Middle frontal gyrus (tissue), 1 donor: ENCODE results near the gene RADIL.
"Not testable (repeated sequence)": the region's sequence is repeated elsewhere in the genome, so short reads cannot be mapped to it uniquely, and the experiment has no call there.

ENCODE experiments used
- DNase-seq: peaks from one replicate; pipeline ENCODE4 v3.0.0-alpha.2; 2015; ENCODE audit warnings: low spot score; ENCODE audit errors: extremely low spot score

The RADIL gene

DNA sequence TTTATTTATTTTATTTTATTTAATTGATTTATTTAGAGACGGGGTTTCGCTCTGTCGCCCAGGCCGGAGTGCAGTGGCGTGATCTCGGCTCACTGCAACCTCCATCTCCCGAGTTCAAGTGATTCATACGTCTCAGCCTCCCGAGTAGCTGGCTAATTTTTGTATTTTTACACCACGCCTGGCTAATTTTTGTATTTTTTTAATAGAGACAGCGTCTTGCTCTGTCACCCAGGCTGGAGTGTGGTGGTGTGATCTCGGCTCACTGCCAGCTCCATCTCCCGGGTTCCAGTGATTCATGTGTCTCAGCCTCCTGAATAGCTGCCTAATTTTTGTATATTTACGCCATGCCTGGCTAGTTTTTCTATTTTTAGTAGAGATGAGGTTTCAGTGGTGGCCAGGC, 73.8 kb downstream of the RADIL start:
- no peak for DNase-seq

DNA sequence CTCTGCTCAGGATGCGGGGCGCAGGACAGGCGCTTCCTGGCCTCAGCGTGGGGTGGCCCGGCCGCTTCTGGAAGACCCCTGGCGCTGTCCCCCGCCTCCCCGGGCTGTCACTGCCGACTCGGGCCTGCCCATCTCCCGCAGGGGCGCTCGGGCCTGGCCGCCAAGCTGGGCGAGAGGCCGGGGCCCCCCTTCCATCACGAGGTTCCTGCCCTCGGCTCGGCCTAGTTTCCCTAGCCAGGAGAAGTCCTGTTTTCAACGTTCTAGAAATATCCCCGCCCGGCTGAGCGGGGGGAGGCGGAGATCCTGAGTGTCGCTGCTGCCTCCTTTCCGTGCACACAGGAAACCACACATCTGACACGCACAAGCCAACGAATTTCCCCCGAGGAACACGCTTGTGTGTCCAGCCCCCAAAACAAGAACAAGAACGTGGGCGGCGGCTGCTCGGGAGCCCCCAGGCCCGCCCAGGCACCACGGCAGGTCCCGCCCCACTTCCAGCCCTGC, 74.4 kb downstream of the RADIL start:
- DNase-seq: no peak

DNA sequence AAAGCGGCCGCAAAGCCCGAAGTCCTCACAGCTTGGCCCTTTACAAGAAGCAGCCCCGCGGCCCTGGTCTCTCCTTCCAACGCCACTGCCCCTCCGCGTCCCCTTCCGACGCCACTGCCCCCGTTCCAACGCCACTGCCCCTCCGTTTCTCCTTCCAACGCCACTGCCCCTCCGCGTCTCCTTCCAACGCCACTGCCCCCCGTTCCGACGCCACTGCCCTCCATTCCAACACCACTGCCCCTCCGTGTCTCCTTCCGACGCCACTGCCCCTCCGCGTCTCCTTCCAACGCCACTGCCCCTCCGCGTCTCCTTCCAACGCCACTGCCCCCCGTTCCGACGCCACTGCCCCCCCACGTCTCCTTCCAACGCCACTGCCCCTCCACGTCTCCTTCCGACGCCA, 75.0 kb downstream of the RADIL start:
- no peak for DNase-seq

DNA sequence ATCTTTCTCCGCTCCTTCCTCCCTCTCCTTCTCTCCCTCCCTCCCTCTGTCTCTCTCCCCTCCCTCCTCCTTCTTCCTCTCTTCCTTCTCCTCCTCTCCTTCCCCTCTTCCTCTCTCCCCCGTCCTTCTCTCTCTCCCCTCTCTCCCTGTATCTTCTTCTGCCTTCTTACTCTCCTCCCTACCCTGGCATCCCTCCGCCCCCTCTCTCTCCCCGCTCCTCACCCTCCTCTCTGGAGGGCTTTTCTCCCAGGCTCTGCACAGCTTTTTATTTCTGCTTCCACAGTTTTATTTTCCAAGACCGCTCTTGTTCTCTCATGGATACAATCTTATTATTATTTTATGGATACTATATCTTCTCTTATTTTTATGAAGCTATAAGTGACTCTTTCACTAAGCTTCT, 75.5 kb downstream of the RADIL start:
- no peak for DNase-seq

DNA sequence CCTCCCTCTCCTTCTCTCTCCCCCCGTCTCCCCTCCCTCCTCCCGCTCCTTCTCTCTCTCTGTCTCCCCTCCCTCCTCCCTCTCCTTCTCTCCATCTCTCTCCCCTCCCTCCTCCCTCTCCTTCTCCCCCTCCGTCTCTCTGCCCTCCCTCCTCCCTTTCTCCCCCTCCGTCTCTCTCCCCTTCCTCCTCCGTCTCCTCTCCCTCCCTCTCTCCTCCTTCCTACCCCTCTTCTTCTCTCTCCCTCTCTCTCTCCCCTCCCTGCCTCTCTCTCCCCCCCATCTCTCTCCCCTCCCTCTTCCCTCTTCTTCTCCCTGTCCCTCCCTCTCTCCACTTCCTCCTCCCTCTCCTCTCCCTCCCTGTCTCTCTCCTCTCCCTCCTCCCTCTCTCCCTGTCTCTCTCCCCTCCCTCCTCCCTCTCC, 75.9 kb downstream of the RADIL start:
- DNase-seq: no peak

DNA sequence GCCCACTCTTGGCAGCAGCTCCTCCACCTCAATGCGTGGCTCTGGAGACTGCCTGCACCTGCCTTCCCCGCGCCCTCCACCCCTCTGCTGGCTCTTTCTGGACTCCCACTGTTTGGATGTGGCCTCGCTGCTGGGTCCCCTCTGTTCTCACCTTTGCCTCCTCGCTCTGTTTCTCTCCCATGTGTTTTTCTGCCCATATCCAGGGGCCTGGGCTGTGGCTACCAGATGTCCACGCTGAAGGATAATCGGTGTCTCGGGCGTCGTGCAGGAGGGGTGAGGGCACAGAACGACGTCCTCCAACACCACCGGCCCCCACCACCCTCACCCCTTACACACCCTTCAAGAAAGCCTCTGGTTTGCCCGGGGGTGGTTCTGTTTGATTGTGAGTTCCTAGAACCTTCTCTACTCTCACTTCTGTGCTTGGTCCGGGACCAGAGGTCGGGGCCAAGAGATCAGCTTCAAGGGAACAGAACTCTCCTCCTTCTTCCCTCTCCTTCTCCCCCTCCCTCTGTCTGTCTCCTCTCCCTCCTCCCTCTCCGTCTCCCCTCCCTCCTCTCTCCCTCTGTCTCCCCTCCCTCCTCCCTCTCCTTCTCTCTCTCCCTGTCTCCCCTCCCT, 76.4 kb downstream of the RADIL start:
- no peak for DNase-seq

DNA sequence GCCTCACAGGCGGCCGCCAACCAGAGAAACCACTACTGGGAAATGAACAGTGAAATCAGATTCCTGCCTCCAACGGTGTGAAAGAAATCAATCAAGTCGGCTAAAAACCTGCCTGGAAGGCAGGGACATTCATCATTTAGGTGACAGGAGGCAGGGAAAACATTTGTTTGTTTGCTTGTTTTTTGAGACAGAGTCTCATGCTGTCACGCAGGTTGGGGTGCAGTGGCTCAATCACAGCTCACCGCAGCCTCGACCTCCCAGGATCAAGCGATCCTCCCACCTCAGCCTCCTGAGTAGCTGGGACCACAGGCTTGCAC, 77.6 kb downstream of the RADIL start:
- DNase-seq: no peak

DNA sequence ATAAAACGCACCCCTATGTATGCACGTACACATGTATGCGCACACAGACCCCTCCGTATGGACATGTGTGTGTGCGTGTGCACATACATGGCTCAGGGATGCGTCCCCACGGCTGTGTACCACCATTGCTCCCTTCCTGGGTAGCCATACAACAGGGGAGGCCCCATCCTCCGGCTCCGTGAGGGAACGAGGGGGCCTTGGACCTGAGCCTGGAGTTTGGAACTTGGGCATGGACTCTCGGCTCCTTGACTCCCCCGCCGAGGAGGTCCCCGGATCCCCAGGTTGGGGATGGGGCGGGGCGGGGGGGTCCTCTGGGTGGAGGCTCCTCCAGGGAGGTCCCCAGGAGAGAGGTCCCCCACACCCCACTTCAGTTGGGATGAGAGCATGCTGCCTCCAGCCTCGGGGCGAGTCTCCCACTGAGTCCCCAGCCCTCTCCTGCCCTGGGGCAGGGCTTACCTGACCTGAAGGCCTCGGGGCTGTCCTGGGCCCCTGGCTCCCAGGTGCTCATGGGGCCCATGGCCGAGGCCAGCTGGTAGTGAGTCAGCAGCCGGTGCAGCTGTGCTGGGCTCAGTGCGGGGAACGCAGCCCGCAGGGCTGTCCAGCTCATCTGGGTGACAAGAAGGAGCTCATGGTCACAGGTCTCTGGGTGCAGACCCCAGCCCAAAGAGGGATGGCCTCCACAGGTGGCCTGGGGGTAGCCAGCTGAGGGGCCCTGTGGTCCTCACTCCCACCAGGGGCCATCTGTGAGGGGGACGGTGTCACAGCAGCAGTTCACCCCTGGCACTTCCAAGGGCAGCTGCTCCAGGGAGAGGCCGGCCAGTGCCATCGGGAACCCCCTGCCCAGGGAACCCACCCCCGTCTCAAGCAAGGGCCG, 78.2 kb downstream of the RADIL start:
- DNase-seq: no peak

DNA sequence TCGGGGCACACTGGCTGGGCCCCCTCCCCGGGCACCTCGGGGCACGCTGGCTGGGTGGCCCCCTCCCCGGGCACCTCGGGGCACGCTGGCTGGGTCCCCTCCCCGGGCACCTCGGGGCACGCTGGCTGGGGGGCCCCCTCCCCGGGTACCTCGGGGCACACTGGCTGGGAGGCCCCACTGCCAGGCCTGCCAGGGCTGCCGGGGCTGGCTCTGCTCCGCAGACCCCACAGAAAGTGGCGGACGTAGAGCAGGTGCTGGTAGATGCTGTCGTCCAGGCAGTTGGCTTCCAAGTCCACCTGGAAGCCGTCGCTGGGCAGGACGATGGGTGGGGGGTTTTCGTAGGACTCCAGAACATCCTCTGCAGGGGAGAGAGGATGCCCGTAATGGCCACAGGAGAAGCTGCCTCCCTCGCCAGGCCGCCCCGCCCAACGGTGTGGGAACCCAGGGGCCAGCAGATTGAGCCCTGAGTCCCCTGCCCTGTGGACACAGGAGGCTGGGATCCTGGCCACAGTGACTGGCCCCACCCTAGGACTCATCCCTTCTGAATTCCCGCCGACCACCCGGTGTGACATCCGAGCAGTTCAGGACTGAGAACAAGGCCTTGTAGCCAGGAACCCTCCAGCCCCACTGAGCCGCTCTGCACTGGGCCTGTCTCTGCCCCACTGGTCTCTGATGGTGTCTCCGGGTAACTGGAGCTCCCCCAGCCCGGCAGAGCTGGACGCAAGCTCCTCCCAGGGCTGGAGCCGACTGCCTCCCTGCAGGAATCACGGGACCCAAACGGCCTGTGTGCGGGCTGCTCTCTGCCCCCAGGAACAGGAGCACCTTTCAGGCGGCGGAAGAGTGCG, 79.9 kb downstream of the RADIL start:
- DNase-seq: no peak

DNA sequence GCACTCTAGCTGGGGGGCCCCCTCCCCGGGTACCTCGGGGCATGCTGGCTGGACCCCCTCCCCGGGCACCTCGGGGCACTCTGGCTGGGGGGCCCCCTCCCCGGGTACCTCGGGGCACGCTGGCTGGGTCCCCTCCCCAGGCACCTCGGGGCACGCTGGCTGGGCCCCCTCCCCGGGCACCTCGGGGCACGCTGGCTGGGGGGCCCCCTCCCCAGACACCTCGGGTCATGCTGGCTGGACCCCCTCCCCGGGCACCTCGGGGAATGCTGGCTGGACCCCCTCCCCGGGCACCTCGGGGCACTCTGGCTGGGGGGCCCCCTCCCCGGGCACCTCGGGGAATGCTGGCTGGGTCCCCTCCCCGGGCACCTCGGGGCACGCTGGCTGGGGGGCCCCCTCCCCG, 80.9 kb downstream of the RADIL start:
- DNase-seq: not testable (repeated sequence)

DNA sequence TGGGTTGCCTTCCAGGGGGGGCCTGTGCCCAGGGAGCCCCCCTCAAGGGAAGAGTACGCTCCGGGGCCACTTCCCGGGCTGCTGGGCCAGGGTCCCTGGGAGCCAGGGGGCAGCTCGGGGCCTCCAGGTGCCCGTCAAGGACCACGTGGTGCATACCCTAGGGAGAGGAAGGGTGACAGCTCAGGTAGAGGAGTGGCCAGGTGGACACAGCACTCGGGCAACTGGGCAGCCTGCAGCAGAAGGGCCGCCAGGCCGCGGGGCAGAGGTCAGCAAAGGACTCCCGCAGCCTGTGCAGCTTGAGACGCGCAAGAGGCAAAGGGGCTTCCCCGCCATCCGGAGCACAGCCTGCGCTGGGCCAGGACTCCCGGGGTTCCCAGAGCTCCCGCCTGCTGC, 81.7 kb downstream of the RADIL start:
- DNase-seq: no peak

DNA sequence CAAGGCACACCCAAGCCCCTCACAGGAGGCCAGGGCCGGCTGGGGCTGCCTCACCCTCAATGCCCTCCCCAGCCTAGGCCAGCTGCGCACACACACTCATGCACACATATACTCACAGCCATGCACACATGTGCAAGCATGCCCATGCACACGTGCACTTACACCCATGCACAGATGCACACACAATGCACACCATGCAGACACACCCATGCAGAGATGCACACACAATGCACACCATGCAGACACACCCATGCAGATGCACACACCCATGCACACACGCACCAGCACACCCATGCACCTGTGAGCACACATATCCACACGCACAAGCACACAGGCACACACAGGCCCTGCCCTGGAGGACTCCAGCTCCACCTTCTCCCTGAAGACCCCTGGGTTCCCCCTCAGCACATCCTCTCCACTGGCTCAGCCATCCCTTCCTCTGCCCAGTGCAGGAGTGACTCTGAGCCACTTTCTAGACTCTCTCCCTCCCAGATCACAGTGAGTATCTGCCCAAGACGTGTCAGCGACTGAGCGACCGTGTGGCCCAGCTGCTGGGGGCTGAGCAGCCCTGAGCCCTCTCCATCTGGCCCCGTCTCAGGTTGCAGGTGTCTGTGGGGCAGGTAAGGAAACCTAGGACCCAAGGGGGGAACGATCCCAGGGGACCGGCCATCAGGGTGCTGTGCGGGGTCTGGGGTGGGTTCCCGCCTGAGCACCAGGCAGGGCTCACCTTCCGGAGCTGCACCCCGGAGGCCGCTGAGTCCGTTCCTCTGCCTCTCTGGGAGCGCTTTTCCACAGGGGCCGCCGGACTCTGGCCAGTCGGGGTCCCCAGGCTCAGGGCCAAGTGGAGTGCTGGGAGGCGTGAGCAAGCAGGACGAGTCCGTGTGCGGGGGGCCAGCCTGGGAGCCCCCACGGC, 82.3 kb downstream of the RADIL start:
- no peak for DNase-seq

DNA sequence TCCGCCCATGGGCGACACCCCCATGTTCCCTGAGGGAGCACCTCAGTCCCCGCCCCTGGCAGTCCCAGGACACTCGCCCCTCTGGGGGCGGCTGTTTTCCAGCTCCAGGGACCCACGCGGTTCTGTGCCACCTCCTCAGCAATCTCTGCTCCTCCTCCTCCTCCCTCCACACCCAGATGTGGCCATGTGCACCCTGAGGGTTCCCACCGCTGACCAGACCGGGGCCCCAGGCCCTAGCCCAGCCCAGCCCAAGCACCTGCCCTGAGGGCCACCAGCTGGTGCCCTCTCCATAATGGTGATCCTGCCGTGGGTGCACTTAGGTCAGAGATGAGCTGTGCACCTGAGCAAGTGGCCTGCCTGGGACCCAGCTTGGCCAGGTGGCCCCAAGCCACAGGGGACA, 83.0 kb downstream of the RADIL start:
- no peak for DNase-seq

DNA sequence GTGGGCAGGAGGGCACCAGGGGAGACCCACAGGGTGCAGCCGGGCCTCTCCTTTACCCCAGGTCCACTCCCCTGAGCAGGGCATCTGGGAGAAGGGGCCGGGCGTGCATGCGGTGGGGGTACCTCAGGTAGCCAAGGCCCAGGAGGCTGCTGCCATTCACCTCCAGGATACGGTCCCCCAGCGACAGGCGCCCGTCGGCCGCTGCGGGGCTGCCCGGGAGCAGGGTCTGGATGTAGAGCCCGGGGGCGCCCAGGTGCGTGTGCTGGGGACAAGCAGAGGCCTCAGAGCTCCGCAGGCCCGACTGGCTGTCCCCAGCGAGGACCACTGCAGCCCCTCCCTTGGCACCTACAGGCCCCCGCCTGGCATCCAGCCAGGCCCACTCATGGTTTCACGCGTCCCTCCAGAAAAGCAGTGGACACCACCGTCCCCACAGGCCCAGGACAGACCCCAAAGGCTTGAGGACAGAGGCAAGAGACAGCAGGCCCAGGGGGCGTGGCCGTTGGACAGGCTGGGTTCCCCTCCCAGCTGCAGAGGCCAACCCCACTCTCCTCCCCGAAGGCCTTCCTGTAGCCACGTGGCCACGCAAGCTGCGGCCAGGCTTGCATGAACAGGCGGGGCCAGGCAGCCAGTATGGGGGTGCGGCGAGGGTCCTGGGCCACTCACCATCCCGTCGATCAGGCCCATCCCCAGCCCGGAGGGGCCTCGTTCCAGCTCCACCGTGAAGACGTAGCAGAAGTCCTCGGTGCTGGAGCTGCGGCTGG, 83.8 kb downstream of the RADIL start:
- DNase-seq: no peak

DNA sequence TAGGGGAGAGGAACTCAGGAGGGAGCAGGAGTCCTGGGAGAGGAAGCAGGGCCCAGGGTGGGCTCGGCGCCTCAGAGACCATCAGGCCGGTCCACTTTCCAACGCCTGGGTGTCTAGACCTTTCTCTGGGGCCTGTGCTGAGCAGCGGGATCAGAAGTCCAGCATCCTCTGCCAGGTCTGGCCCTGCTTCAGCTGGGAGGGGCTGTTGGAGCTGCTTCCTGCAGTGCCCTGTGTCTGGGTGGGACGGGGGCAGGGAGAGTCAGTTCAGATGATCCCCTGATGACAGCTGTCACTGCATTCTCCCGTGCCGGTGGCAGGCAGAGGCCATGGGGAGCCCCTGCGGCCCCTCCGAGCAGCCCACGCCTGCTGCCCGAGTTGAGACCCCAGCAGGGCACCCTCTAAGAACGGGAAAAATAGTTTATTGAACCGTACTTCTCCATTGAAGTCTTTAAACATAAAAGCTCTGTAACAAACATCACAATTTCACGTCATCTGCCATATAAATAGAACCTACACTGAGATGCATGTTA, 84.7 kb downstream of the RADIL start:
- no peak for DNase-seq

DNA sequence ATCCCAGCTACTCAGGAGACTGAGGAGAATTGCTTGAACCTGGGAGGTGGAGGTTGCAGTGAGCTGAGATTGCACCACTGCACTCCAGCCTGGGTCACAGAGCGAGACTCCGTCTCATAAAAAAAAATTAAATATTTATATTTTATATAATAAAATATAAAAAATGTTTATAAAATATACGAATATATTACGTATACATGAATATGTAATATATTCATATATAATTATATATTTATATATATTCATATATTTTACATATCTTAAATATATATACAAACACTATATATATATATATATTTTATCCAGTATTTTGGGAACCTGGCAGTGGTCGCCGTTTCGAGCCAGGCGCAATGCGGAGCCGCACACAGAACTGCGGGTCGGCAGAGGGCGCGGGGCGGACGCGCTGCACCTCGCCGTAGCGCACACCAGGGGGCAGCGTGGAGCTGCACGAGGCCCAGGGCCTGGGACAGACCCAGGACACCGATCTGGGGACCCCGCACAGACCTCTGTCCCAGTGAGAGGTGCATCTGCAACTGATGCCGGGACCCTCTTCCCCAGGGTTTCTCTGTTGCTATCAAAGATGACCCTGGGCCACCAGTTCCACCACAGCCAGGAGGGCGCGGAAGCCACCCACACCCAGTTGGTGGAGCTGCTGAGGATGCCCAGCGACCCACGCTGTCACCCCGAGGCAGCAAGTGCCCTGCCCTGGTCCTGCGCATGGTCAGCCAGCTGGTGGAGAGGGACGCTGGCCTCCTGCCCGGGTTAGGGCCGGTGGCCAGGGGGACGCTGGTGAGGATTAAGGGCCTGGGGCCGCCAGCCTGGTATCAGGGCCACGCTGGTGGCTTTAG, 85.4 kb downstream of the RADIL start:
- no peak for DNase-seq

DNA sequence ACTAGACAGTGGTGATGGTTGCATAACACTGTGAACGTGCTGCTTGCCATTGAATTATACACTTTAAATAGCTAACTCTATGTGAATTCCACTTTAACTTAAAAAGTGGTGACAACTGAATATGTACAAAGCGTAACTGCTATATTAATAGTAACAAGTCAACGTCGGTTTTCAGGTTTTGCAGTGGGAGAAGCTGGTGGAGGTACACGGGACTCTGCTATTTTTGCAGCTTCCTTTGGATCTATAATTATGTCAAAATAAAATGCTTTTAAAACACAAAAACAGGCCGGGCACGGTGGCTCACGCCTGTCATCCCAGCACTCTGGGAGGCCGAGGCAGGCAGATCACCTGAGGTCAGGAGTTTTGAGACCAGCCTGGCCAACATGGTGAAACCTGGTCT, 87.1 kb downstream of the RADIL start:
- no peak for DNase-seq

DNA sequence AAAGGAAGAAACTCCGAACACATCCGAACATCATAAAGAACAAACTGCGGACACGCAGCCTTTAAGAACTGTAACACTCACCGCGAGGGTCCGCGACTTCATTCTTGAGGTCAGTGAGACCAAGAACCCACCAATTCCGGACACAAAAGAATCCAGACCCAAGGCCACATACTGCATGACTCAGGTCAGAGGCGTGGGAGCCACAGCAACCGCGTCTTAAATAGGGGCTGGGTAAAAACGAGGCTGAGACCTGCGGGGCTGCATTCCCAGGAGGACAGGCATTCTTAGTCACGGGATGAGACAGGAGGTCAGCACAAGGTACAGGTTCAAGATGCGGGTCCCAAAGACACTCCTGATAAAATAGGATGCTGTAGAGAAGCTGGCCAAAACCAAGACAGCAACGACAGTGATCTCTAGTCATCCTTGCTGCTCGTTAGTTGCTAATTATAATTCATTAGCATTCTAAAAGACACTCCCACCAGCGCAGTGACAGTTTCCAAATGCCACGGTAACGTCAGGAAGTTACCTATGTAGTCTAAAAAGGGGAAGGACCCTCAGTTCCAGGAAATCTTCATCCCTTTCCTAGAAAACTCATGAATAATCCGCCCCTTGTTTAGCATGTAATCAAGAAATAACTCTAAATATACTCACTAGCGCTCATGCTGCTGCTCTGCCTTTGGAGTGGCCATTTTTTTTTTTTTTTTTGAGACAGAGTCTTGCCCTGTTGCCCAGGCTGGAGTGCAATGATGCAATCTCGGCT, 88.7 kb downstream of the RADIL start:
- no peak for DNase-seq
